IgD-negative memory B cell (primary cell): ENCODE measurements around the gene DNAH2. TPM values are rescaled to one million over a fixed set of nuclear protein-coding genes. Genes with fewer than 3 reads are reported as not detected.
A peak's percentile ranks its signal among the peaks of the same experiment; 100 is the strongest.

Experiments used
- H3K27ac Mint-ChIP-seq, 3 donors: one replicate each; pipeline ENCODE4 v1.8.0; 2020 to 2022; ENCODE audit warnings: mild to moderate bottlenecking in 3 of 3, mixed read lengths in 3 of 3, moderate library complexity in 1 of 3
- H3K27me3 Mint-ChIP-seq: one replicate; pipeline ENCODE4 v1.8.0; 2021; ENCODE audit warnings: mixed read lengths
- H3K36me3 Mint-ChIP-seq: one replicate; pipeline ENCODE4 v1.8.0; 2020; ENCODE audit warnings: mild to moderate bottlenecking, mixed read lengths
- H3K4me1 Mint-ChIP-seq, 3 donors: one replicate each; pipeline ENCODE4 v1.8.0; 2020 to 2022; ENCODE audit warnings: mixed read lengths in 3 of 3, mild to moderate bottlenecking in 1 of 3
- H3K4me3 Mint-ChIP-seq, 4 donors: one replicate each; pipeline ENCODE4 v1.8.0; 2020 to 2022; ENCODE audit warnings: mild to moderate bottlenecking in 4 of 4, mixed read lengths in 4 of 4, moderate library complexity in 3 of 4
- H3K9me3 Mint-ChIP-seq, 3 donors: one replicate each; pipeline ENCODE4 v1.8.0; 2020 to 2021; ENCODE audit warnings: mixed read lengths in 3 of 3, mild to moderate bottlenecking in 1 of 3
- polyA plus RNA-seq: library from polyadenylated mRNA; unstranded; fragments of 300-500 nt; fragmentation: Illumina TruSeq; gene quantifications from one replicate; pipeline ENCODE4 v1.2.3, GENCODE V29; 2021

DNAH2 gene
- polyA plus RNA-seq, 1 donor from 2014 or later, result not detected

GRCh38 chr17:7709031-7709430 lies 8.5 kb upstream of the DNAH2 start:
- H3K4me1 Mint-ChIP-seq, result peaks cover 4 to 13% (median 11%) of the 10 kb centered on the region in 3 donors
- no peak overlapping the region for H3K4me3 Mint-ChIP-seq
- peaks cover 54% of the 10 kb centered on the region for H3K27me3 Mint-ChIP-seq
- H3K9me3 Mint-ChIP-seq, result peaks cover 0 to 3% (median 0%) of the 10 kb centered on the region in 3 donors
- H3K36me3 Mint-ChIP-seq, result peaks cover 3% of the 10 kb centered on the region
- H3K27ac Mint-ChIP-seq, result no peak overlapping the region

GRCh38 chr17:7710301-7710700 lies 7.2 kb upstream of the DNAH2 start:
- Mint-ChIP-seq H3K9me3 (peaks cover 0 to 3% (median 0%) of the 10 kb centered on the region in 3 donors), H3K4me1 (peaks cover 4 to 8% (median 6%) of the 10 kb centered on the region in 3 donors), H3K27me3 (peaks cover 49% of the 10 kb centered on the region), H3K36me3 (peaks cover 3% of the 10 kb centered on the region), H3K27ac (no peak overlapping the region), H3K4me3 (no peak overlapping the region)

- H3K27ac Mint-ChIP-seq, result no peak overlapping the region
- H3K27me3 Mint-ChIP-seq, result peaks cover 48% of the 10 kb centered on the region
- peak overlapping the region in 1 of 4 donors; percentile 25 for H3K4me3 Mint-ChIP-seq
- H3K9me3 Mint-ChIP-seq, result peaks cover 0 to 3% (median 0%) of the 10 kb centered on the region in 3 donors
- H3K4me1 Mint-ChIP-seq, result peaks cover 4 to 6% (median 5%) of the 10 kb centered on the region in 3 donors
- peaks cover 3% of the 10 kb centered on the region for H3K36me3 Mint-ChIP-seq
Observed at GRCh38 chr17:7711051-7711755, 6.3 kb upstream of the DNAH2 start.

- Mint-ChIP-seq H3K4me1 (peaks cover 4 to 9% (median 5%) of the 10 kb centered on the region in 3 donors), H3K4me3 (no peak overlapping the region), H3K9me3 (peaks cover 0 to 3% (median 0%) of the 10 kb centered on the region in 3 donors), H3K27me3 (peaks cover 48% of the 10 kb centered on the region), H3K27ac (no peak overlapping the region), H3K36me3 (peaks cover 3% of the 10 kb centered on the region)
Observed at GRCh38 chr17:7712111-7712771, 5.3 kb upstream of the DNAH2 start.

- peaks cover 53% of the 10 kb centered on the region for H3K27me3 Mint-ChIP-seq
Observed at GRCh38 chr17:7713782-7714181, 3.8 kb upstream of the DNAH2 start.

DNA sequence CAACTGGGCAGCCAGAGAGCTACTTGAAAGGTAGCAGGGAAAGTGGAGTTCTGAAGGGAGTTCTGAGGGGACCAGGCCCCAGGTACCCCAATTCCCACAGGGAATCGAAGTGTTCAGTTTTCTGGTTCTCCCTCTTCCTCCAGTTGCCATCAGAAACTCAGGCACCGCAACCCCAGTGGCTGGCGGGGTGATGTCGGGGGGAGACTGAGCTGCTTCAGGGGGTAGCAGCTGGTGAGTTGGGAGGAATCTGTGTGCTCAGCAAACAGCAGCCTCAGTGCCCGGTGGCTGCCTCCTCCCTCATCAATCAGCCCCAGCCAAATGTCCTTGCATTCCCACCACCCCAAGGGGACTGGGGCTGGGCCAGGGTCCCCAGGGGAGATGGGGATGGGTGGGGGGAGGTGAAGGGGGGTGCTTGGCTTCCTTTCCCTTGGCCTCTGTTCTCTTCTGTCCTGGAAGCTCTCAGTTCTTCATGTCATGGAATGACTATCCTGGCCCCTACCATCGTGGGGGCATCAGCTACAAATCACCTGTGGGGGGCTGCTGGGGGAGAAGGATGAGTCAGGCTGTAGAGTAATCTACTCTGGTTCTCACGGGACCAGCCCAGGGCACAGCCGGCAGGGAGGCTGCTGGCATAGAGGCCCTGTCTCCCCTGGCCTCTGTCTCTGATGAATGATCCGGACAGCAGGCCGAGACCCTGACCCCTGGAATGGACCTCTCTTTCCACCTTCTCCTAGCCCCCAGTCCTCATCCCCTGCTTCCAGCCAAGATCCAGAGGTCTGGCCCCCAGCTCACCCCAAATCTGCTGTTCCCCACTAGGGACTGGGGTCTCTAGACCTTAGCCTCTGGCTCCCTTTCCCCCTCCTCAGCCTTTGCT lies 2.6 kb upstream of the DNAH2 start:
- no peak overlapping the region for H3K4me3 Mint-ChIP-seq
- peaks cover 12 to 18% (median 13%) of the 10 kb centered on the region in 3 donors for H3K4me1 Mint-ChIP-seq
- H3K27ac Mint-ChIP-seq, result no peak overlapping the region
- H3K36me3 Mint-ChIP-seq, result peaks cover 4% of the 10 kb centered on the region
- peaks cover 0 to 3% (median 0%) of the 10 kb centered on the region in 3 donors for H3K9me3 Mint-ChIP-seq
- peaks cover 51% of the 10 kb centered on the region for H3K27me3 Mint-ChIP-seq

More at GRCh38 chr17:7713782-7714181, 3.8 kb upstream of the DNAH2 start:
- Mint-ChIP-seq H3K4me3 (no peak overlapping the region), H3K36me3 (peaks cover 4% of the 10 kb centered on the region), H3K9me3 (peaks cover 0 to 3% (median 0%) of the 10 kb centered on the region in 3 donors), H3K27ac (no peak overlapping the region), H3K4me1 (peaks cover 12 to 16% (median 13%) of the 10 kb centered on the region in 3 donors)

DNA sequence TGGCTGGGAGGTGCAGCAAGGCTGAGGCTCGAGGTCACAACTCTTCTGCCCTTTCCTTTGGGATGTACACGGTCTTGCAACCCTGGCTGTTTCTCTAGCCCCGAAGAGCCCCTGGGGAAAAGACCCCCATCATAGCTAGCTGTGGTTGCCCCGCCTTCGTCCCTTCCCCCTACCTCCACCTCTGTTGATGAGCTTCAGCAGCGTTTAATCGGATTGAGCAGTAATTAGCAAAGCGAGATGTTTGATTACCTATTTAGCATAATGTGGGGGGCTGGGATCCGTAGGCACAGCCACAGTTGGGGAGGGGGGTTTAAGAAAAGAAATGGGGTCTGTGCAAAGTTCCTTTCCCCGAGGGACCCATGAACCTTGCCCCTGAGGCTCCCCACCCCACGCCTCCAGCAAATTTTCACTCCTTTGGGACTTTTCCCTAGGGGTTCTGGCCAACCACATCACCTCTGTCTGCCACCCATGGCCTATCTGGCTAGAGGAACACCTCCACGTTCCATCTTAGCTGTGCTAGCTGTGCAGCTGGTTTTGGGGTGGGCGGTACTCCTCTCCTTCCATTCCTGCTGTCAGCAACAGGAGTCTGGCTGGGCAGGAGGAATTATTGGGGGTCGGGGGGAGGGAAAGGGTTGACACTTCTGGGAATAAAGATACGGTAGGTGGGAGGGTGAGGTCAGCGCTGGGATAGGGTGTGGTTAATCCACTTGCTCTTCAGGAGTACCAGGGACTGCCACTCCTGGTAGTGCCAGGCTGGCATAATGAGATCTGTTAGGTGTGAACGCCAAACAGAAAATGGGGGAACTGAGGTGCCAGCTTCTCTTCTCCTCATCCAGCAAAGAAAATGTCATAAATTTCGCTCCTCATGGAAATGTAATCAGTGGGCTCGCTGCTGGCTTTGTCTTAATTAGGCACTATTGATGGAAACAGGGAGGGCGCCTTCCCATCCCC lies 1.3 kb upstream of the DNAH2 start:
- Mint-ChIP-seq H3K27me3 (peaks cover 51% of the 10 kb centered on the region), H3K9me3 (peaks cover 0 to 3% (median 0%) of the 10 kb centered on the region in 3 donors), H3K4me1 (peaks cover 6 to 15% (median 13%) of the 10 kb centered on the region in 3 donors), H3K27ac (no peak overlapping the region), H3K36me3 (peaks cover 1% of the 10 kb centered on the region), H3K4me3 (peak overlapping the region in 2 of 4 donors; percentile 53 to 94)

DNA sequence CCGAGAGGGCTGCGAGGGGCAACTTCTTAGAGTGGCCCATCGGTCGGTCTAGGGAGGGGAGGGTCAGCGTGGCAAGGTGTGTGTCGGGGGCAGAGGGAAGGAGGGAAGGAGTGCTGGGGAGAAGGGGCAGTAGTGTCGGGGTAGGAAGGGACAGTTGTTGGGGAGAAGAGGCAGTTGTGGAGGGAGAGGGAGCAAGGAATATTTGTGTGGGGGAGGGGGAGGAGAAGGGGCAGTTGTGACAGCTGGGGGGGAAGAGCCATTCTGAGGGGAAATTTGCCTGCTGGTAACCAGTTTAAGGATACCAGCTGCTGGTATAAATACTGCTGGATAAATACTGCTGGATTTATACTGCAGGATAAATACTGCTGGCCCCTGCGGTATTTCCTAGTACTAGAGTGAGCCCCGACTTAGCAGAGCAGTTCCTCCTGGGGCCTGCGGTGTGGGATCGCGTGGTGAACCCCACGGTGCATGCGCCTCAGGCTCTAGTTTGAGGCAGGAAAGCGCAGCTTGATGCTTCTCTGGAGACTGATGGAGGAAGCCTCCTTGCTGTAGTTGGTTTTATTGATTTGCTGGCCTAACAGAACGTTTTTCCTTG lies 309 bp downstream of the DNAH2 start:
- no peaks in the 10 kb centered on the region for H3K9me3 Mint-ChIP-seq
- peaks cover 6 to 13% (median 13%) of the 10 kb centered on the region in 3 donors for H3K4me1 Mint-ChIP-seq
- H3K36me3 Mint-ChIP-seq, result peaks cover 1% of the 10 kb centered on the region
- peak overlapping the region in 3 of 4 donors; percentile 57 to 88 (median 76) for H3K4me3 Mint-ChIP-seq
- H3K27me3 Mint-ChIP-seq, result peaks cover 55% of the 10 kb centered on the region
- H3K27ac Mint-ChIP-seq, result peak overlapping the region in 1 of 3 donors; percentile 47

DNA sequence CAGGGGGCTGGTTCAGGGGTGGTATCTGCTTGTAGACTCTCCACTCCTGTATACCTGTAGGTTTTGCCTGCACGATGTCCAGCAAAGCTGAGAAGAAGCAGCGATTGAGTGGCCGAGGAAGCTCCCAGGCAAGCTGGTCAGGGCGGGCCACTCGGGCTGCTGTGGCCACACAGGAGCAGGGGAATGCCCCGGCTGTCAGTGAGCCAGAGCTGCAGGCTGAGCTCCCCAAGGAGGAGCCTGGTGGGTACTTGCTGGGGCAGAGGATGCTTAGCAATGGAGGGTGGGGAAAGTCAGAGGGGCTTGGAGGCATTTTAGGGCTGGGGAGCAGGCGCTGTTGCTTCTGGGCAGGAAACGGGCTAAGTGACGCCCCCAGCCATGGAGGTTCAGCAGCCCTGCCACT lies 2.1 kb downstream of the DNAH2 start:
- Mint-ChIP-seq H3K4me1 (peaks cover 6 to 13% (median 9%) of the 10 kb centered on the region in 3 donors), H3K27ac (no peak overlapping the region), H3K36me3 (peaks cover 1% of the 10 kb centered on the region), H3K9me3 (no peaks in the 10 kb centered on the region), H3K27me3 (peaks cover 51% of the 10 kb centered on the region), H3K4me3 (no peak overlapping the region)

DNA sequence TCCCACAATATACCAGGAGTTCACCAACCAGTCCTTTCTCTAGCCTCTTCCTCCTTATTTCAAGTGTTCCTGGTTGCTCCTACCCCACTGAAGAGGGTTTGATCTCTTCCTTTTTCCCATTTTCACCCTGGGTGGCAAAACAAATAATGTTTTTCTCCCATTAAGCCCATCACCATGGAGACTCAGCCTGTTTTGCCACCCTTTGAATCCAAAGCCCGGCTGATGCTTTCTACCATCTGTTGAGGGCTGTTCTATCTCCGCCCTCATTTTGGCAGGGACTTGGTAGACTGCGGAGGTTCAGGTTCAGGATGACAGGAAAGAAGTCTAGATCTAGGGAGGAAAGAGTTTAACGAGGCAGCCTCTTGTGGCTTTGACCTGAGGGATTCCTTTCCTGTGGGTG lies 2.6 kb downstream of the DNAH2 start:
- H3K4me3 Mint-ChIP-seq, result no peak overlapping the region
- H3K27ac Mint-ChIP-seq, result no peak overlapping the region
- peaks cover 1% of the 10 kb centered on the region for H3K36me3 Mint-ChIP-seq
- H3K9me3 Mint-ChIP-seq, result no peaks in the 10 kb centered on the region
- H3K4me1 Mint-ChIP-seq, result peaks cover 6 to 13% (median 9%) of the 10 kb centered on the region in 3 donors
- peaks cover 50% of the 10 kb centered on the region for H3K27me3 Mint-ChIP-seq

DNA sequence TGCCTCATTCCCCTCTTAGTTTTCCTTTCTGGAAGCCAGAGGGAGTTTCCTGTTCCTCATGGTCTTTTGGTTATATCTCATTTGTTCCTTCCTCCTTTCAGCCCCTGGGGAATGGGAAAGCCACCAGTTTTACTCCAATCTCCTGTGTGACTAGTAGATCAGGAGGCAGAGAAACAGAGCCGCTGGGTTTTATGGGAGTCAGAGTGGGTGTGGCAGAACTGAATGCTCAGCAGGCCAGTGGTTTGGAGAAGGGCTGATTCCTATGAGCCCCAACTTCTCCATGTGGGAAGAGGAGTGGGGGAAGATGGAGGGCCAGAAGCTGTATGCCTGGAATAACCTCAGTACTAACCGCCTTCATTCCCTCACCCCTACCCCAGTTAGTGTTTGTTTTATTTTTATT lies 4.1 kb downstream of the DNAH2 start:
- Mint-ChIP-seq H3K4me1 (peaks cover 6 to 11% (median 9%) of the 10 kb centered on the region in 3 donors), H3K27ac (no peak overlapping the region), H3K9me3 (no peaks in the 10 kb centered on the region), H3K36me3 (peaks cover 1% of the 10 kb centered on the region), H3K27me3 (peaks cover 38% of the 10 kb centered on the region), H3K4me3 (no peak overlapping the region)

DNA sequence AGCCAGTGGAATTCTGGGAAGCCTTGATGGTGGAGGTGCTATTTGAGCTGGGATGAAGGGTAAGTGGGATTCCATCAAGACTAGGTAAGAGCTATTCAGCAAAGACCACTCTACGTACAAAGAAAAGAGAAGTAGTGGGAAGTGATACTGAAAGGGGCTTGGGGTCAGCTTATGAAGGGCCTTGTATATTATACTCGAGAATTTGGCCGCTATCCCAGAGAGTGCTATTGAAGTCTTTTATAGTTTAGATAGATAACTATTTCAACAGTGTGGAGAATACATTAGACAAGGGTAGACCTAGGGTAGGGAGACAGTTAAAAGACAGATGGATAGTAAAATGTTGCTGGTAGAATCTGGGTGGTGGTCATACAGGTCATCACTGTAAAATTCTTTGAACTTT lies 10.3 kb downstream of the DNAH2 start:
- peaks cover 4 to 7% (median 6%) of the 10 kb centered on the region in 3 donors for H3K4me1 Mint-ChIP-seq
- no peaks in the 10 kb centered on the region for H3K36me3 Mint-ChIP-seq
- peaks cover 8% of the 10 kb centered on the region for H3K27me3 Mint-ChIP-seq
- H3K4me3 Mint-ChIP-seq, result no peak overlapping the region
- H3K27ac Mint-ChIP-seq, result peak overlapping the region in 1 of 3 donors; percentile 51
- no peaks in the 10 kb centered on the region for H3K9me3 Mint-ChIP-seq

DNA sequence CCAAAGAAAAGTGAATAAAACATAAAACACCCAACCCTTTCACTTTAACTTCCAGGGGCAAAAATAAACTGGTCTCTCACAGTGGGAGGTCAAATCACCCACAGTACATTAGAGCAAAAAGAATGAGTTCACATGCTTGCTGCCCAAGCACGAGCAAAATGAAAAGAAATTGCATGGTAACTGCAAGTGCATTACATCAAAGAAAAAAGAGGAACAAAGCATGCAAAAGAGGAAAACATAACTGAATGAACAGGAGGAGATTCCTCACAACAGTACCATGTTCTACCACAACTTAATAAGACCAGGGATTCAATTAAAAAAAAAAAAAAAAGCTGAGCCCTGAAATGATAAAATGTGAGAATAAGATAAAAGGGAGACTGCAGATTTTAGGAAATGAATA lies 12.3 kb downstream of the DNAH2 start:
- H3K9me3 Mint-ChIP-seq, result no peaks in the 10 kb centered on the region
- H3K4me1 Mint-ChIP-seq, result peaks cover 4 to 7% (median 6%) of the 10 kb centered on the region in 3 donors
- H3K27ac Mint-ChIP-seq, result no peak overlapping the region
- H3K36me3 Mint-ChIP-seq, result no peaks in the 10 kb centered on the region
- H3K27me3 Mint-ChIP-seq, result peaks cover 8% of the 10 kb centered on the region
- no peak overlapping the region for H3K4me3 Mint-ChIP-seq
